Measurements from ENCODE around the gene LALBA.
"Not testable (repeated sequence)": the region's sequence is repeated elsewhere in the genome, so short reads cannot be mapped to it uniquely, and the experiment has no call there.

LALBA gene

DNA sequence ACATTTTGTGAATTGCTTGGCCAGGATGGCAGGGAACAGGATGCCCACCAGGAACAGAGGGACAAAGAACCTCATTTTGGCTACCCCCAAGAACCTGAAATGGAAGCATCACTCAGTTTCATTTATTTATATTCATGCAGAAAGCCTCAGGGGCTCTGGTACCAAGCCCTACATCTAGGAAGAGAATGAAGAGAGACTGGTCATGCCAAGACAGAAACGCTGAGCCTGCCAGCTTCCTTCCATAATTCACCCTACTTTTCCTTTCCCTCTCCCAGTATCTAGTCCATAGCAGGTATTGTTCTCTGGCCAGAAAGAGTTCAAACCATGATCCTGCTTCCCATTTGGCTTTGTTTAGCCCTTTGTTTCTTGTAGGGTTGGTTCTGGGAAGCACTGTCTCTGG, at the start of gene LALBA:
TSS of gene LALBA (minus strand) at position 101 of the 400 bp plus-strand sequence. CDS start at position 75, 26 bp downstream.
- DNase-seq (ENCODE audit: low read depth): no peak

GRCh38 chr12:48618541-48618940, 48.7 kb upstream of the LALBA start:
- DNase-seq (ENCODE audit: low read depth): peak; percentile 61

GRCh38 chr12:48615681-48616080, 45.8 kb upstream of the LALBA start:
- DNase-seq (ENCODE audit: low read depth): no peak

DNA sequence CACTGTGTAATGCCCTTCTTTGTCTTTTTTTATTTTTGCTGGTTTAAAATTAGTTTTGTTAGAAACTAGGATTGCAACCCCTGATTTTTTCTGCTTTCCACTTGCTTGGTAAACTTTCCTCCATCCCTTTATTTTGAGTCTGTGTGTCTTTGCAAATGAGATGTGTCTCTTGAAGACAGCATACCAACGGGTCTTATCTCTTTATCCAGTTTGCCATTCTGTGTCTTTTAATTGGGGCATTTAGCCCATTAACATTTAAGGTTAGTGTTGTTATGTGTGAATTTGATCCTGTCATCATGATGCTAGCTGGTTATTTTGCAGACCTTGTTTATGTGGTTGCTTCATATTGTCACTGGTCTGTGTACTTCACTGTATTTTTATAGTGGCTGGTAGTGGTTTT, 43.5 kb upstream of the LALBA start:
- no peak for DNase-seq (ENCODE audit: low read depth)

DNA sequence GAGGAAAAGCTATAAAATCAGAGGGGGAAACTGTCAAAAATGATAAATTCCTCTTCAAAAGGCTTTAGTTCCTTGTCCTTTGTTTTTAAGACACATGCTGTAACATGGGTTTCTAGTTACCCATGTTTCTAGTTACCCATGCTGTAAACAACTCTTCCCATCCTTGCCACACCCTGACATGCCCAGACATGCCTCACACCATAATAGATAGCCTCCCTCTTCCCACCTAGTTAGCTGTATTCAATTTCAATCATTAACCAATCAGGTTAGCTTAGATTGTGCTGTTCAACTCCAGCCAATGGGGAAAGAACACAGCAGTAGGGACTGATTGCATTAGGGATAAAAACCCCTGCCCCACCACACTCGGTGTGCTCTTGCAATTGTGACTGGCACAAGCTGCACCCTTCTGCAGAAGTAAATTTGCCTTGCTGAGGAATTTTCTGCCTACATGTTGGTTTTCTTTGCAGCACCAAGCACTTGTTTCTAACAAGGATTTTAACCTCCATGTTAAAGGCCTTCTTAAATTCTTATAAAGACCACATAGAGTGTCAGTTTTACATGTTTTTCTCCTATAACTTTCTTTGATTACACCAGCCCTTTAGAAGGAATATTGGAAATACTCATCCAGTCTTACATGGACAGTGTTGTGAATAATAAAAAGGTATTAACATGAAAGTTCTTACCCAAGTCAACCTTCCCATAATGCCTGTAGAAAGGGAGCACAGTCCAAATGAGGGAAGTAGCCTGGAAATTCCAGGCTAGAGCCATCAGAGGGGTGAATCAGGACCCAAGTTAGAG, 32.5 kb upstream of the LALBA start:
- DNase-seq (ENCODE audit: low read depth): no peak

GRCh38 chr12:48601013-48601756, 31.3 kb upstream of the LALBA start:
- DNase-seq (ENCODE audit: low read depth): no peak

GRCh38 chr12:48600552-48600951, 30.7 kb upstream of the LALBA start:
- no peak for DNase-seq (ENCODE audit: low read depth)

DNA sequence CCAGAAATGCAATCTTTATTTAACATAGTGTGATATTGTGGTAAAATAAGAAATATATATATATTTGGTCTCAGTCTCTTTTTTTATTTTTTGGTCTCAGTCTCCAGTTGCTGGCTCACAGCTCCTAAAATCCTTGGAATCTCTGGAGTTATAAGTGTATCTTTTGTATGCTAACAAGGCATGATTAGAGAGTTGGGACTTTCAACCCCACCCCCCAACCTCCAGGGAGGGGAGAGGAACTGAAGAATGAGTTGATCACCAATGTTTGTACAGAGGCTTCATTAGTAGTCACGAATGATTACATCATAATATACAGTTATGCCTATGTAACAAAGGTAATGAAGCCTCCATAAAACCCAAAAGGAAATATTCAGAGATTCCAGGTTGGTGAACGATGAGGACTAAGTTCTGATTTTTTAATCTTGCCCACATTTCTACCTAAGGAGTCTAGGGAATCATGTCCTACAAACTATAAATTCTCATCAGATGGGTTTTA, 22.8 kb upstream of the LALBA start:
- DNase-seq (ENCODE audit: low read depth): no peak

GRCh38 chr12:48586361-48586760, 16.5 kb upstream of the LALBA start:
- no peak for DNase-seq (ENCODE audit: low read depth)

DNA sequence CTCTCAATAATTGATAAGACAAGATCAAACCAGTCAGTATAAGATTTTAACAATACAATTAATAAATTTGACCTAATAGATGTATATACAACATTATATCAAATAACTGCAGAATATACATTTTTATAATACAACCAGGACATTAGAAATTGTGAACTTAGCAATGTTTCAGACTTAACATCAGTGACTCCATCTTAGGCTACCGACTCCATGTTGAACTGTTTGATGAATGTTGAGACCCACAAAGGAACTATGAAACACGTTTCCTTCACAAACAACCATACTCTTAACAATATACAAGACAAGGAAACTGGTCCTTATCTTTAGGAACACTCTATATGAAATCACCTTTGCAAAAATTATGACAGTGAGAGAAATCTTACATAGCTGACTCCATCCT, 13.9 kb upstream of the LALBA start:
- DNase-seq (ENCODE audit: low read depth): no peak

GRCh38 chr12:48580831-48581230, 11.0 kb upstream of the LALBA start:
- no peak for DNase-seq (ENCODE audit: low read depth)

DNA sequence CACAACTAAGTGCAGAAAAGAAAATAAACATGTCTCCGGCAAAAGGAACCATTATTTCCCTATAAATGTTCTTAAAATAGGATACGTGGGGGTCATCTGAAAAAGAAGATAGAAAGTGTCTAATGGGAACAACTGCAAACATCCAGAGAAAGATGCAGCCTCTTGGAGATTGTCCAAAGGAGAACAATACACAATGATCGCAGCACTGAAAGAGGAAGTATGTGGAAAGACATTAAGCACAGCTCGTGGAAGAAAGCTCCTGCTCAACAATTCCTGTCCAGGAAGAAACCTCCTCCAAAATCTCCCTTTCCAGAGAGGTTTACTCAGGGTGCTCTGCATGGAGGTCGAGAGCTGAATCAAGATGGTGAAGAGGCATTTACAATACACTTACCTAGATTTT, 2.5 kb upstream of the LALBA start:
- no peak for DNase-seq (ENCODE audit: low read depth)

GRCh38 chr12:48567731-48568130, 2.1 kb downstream of the LALBA start:
- no peak for DNase-seq (ENCODE audit: low read depth)

DNA sequence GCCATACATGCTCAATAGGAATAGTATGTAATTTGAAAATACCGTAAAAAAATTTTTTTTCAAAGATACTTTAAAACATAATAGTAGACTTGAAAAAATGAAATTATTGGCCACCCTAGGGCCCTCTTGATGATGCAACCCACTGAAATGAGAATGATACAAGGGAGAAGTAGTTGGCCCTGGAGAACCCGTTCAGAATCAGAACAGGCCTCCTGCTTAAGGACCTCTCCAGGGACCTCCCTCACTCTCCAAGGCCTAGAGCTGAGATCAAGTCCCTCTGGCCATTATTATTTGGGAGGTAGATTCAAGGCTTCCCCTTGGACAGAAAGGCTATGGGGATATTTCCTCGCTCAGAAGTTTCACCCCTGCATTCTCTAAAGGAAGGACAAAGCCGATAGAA, 11.9 kb downstream of the LALBA start:
- no peak for DNase-seq (ENCODE audit: low read depth)

DNA sequence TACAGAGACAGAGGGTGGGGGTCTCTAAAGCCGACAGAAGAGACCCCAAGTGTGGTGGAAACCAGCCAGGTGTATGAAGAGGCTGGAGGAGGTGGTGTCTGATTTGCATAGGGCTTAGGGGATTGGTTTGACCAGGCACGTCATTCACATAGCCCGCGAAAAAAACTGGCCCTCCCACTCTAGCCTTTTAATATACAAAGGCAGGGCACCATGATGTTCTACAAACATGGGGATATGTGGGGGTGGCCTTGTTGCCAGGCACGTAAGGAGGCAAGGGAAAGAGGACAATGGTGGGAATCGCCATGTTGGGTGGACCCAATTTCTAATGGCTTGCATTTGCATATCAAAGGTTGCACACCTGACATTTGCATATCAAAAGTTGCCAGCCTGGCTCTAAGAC, 13.2 kb downstream of the LALBA start:
- no peak for DNase-seq (ENCODE audit: low read depth)

DNA sequence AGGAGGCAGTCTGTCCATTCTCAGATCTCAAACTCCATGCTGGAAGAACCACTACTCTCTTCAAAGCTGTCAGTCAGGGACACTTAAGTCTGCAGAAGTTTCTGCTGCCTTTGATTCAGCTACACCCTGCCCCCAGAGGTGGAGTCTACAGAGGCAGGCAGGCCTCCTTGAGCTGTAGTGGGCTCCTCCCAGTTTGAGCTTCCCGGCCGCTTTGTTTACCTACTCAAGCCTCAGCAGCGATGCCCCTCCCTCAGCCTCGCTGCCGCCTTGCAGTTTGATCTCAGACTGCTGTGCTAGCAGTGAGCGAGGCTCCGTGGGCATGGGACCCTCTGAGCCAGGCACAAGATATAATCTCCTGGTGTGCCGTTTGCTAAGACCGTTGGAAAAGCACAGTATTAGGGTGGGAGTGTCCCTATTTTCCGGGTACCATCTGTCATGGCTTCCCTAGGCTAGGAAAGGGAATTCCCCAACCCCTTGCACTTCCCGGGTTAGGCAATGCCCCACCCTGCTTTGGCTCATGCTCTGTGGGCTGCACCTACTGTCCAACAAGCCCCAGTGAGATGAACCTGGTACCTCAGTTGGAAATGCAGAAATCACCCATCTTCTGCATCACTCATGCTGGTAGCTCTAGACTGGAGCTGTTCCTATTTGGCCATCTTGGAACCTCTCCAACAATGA, 16.0 kb downstream of the LALBA start:
- not testable (repeated sequence) for DNase-seq (ENCODE audit: low read depth)

GRCh38 chr12:48551636-48552035, 18.2 kb downstream of the LALBA start:
- DNase-seq (ENCODE audit: low read depth): not testable (repeated sequence)

GRCh38 chr12:48547012-48547411, 22.8 kb downstream of the LALBA start:
- not testable (repeated sequence) for DNase-seq (ENCODE audit: low read depth)

GRCh38 chr12:48545833-48546469, 23.9 kb downstream of the LALBA start:
- no peak for DNase-seq (ENCODE audit: low read depth)

- DNase-seq (ENCODE audit: low read depth): no peak
These were observed 27.4 kb downstream of the LALBA start for GRCh38 chr12:48542300-48542928.

DNA sequence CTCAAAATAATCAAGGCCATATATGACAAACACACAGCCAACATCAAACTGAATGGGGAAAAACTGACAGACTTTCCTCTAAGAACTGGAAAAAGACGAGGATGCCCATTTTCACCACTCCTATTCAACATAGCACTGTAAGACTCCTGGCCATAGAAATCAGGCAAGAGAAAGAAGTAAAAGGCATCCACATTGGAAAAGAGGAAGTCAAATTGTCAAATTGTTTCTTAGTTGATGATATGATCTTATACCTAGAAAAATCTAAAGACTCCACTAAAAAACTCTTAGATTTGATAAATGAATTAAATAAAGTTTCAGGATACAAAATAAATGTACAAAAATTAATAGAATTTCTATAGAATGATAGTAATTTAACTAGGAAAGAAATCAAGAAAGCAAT, 33.2 kb downstream of the LALBA start:
- DNase-seq (ENCODE audit: low read depth): no peak

- DNase-seq (ENCODE audit: low read depth): no peak
These were observed 37.2 kb downstream of the LALBA start for GRCh38 chr12:48532601-48533000.
